ENCODE measurements around the gene IDH3A.

DNA sequence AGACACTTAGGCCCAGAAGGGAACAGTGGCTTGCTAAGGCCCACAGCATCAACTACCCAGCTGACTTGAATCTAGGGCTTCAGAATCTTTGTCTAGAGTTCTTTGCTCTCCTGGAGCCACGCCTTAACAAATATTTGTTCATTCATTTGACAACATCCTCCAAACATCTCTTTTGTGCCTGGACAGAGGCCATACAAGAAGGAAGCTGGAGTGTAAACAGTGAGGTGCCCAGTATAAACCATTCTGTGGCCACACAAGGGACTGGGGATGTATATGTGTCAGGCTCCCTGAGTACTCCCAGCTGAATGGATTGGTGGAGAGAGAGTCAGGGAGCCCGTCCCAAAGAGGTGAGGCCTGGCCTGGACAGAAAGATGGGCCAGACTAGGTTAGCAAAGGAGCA lies 21.3 kb upstream of the IDH3A start:
- TF ChIP-seq, protein P1, sequence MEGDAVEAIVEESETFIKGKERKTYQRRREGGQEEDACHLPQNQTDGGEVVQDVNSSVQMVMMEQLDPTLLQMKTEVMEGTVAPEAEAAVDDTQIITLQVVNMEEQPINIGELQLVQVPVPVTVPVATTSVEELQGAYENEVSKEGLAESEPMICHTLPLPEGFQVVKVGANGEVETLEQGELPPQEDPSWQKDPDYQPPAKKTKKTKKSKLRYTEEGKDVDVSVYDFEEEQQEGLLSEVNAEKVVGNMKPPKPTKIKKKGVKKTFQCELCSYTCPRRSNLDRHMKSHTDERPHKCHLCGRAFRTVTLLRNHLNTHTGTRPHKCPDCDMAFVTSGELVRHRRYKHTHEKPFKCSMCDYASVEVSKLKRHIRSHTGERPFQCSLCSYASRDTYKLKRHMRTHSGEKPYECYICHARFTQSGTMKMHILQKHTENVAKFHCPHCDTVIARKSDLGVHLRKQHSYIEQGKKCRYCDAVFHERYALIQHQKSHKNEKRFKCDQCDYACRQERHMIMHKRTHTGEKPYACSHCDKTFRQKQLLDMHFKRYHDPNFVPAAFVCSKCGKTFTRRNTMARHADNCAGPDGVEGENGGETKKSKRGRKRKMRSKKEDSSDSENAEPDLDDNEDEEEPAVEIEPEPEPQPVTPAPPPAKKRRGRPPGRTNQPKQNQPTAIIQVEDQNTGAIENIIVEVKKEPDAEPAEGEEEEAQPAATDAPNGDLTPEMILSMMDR (IDR thresholded peaks at IDR 0.05; ENCODE audit: low read depth, low read length, poor library complexity, severe bottlenecking) = no peak
- no peak for TF ChIP-seq EZH2phosphoT487 (IDR thresholded peaks at IDR 0.05; ENCODE audit: borderline replicate concordance, low read length)
